A673 (cell line): Measurements from ENCODE around the gene DAPK1.
A peak's percentile ranks its signal among the peaks of the same experiment; 100 is the strongest.

Experiments used
- EZH2 ChIP-seq: fragments of 200-600 bp; sonication (generic); IDR thresholded peaks from 2 replicates; pipeline ENCODE4 v1.6.1; 2017; ENCODE audit warnings: borderline replicate concordance, low read depth, mild to moderate bottlenecking, mixed read lengths, antibody characterized with exemption, low read length; ENCODE audit not compliant: poor library complexity, severe bottlenecking
- TF ChIP-seq, protein P1 (sequence below): fragments of 300-800, 200-600 bp; sonication (generic); conservative IDR thresholded peaks from 2 replicates; pipeline ENCODE4 v1.5.1; 2017; ENCODE audit warnings: low read depth, mild to moderate bottlenecking, antibody characterized with exemption, low read length, moderate library complexity, mixed read lengths

DNA sequence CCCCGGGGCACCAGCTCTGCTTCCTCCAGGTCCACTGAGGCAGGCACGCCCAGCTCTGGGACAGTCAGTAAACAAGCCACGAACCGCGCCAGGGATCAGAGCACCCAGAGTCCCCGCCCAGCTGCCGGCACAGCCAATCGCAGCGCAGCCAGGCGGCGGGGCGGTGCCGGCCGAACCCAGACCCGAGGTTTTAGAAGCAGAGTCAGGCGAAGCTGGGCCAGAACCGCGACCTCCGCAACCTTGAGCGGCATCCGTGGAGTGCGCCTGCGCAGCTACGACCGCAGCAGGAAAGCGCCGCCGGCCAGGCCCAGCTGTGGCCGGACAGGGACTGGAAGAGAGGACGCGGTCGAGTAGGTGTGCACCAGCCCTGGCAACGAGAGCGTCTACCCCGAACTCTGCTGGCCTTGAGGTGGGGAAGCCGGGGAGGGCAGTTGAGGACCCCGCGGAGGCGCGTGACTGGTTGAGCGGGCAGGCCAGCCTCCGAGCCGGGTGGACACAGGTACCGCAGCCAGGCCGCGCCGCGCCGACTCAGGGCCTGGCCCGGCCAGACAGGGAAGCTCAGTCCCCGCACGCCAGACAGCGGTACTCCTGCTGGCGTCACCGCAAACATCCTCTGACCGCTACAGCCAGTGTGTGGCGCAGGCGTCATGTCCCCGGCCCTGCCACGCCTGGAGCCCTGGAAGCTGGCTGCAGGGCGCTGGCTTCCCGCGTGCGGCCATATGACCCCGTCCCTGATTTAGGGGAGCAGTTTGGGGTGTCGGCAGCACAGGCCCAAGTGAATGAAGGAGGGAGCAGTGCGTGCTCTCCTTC is 228.4 kb downstream of the DAPK1 start, which contains the start of gene CTSL:
- TF ChIP-seq, protein P1, sequence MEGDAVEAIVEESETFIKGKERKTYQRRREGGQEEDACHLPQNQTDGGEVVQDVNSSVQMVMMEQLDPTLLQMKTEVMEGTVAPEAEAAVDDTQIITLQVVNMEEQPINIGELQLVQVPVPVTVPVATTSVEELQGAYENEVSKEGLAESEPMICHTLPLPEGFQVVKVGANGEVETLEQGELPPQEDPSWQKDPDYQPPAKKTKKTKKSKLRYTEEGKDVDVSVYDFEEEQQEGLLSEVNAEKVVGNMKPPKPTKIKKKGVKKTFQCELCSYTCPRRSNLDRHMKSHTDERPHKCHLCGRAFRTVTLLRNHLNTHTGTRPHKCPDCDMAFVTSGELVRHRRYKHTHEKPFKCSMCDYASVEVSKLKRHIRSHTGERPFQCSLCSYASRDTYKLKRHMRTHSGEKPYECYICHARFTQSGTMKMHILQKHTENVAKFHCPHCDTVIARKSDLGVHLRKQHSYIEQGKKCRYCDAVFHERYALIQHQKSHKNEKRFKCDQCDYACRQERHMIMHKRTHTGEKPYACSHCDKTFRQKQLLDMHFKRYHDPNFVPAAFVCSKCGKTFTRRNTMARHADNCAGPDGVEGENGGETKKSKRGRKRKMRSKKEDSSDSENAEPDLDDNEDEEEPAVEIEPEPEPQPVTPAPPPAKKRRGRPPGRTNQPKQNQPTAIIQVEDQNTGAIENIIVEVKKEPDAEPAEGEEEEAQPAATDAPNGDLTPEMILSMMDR, result peak; percentile 29; the same call in 1 of the 2 replicates
- no peak for TF ChIP-seq EZH2
